GM23248 (cell line): Measurements from ENCODE around the gene TTF1. TPM values are rescaled to one million over a fixed set of nuclear protein-coding genes. Genes with fewer than 3 reads are reported as not detected.

ENCODE experiments used
- DNase-seq: peaks from one replicate; pipeline ENCODE4 v3.0.0-alpha.2; 2015
- H2AFZ ChIP-seq: fragments of 200-600 bp; sonication (generic); 2 replicates; pipeline ENCODE4 v1.6.1; 2016; ENCODE audit warnings: antibody characterized with exemption
- H3F3A ChIP-seq: fragments of 200-600 bp; sonication (generic); 2 replicates; pipeline ENCODE4 v1.6.1; 2016; ENCODE audit warnings: mild to moderate bottlenecking, antibody characterized with exemption, mixed run types; ENCODE audit not compliant: insufficient read depth
- H3K27ac ChIP-seq: fragments of 200-600 bp; sonication (generic); 2 replicates; pipeline ENCODE4 v1.5.1; 2016; ENCODE audit warnings: mild to moderate bottlenecking
- H3K27me3 ChIP-seq: fragments of 200-600 bp; sonication (generic); replicated peaks from 2 replicates; pipeline ENCODE4 v1.6.1; 2016; ENCODE audit warnings: mild to moderate bottlenecking; ENCODE audit not compliant: insufficient read depth
- H3K36me3 ChIP-seq: fragments of 200-600 bp; sonication (generic); 2 replicates; pipeline ENCODE4 v1.6.1; 2016; ENCODE audit warnings: low read depth, mild to moderate bottlenecking
- H3K4me1 ChIP-seq: fragments of 200-600 bp; sonication (generic); 2 replicates; pipeline ENCODE4 v1.6.1; 2016; ENCODE audit warnings: mild to moderate bottlenecking; ENCODE audit not compliant: insufficient read depth
- H3K4me2 ChIP-seq: fragments of 200-600 bp; sonication (generic); one replicate; pipeline ENCODE4 v1.6.1; 2016; ENCODE audit warnings: mild to moderate bottlenecking; ENCODE audit not compliant: unreplicated experiment
- H3K4me3 ChIP-seq: fragments of 200-600 bp; sonication (generic); 2 replicates; pipeline ENCODE4 v1.5.1; 2016; ENCODE audit warnings: mild to moderate bottlenecking
- H3K79me2 ChIP-seq: fragments of 200-600 bp; sonication (generic); 2 replicates; pipeline ENCODE4 v1.6.1; 2016; ENCODE audit warnings: mild to moderate bottlenecking; ENCODE audit not compliant: insufficient read depth
- H3K9ac ChIP-seq: fragments of 200-600 bp; sonication (generic); 2 replicates; pipeline ENCODE4 v1.6.1; 2016; ENCODE audit warnings: mild to moderate bottlenecking
- H3K9me2 ChIP-seq: fragments of 200-600 bp; sonication (generic); 2 replicates; pipeline ENCODE4 v1.6.1; 2016; ENCODE audit warnings: mixed run types, mild to moderate bottlenecking, moderate library complexity; ENCODE audit not compliant: insufficient read depth
- H3K9me3 ChIP-seq: fragments of 200-600 bp; sonication (generic); one replicate; pipeline ENCODE4 v1.6.1; 2017; ENCODE audit warnings: low read depth
- H4K20me1 ChIP-seq: fragments of 200-600 bp; sonication (generic); 2 replicates; pipeline ENCODE4 v1.6.0; 2016; ENCODE audit not compliant: insufficient read depth
- EZH2 ChIP-seq: fragments of 200-600 bp; sonication (generic); IDR thresholded peaks from 2 replicates; pipeline ENCODE4 v1.6.1; 2018; ENCODE audit warnings: antibody characterized with exemption, mild to moderate bottlenecking; ENCODE audit not compliant: insufficient read depth, poor library complexity, severe bottlenecking
- EZH2phosphoT487 ChIP-seq: fragments of 200-600 bp; sonication (generic); IDR thresholded peaks from 2 replicates; pipeline ENCODE4 v1.6.1; 2018; ENCODE audit warnings: antibody characterized with exemption, moderate library complexity, mild to moderate bottlenecking, low read depth; ENCODE audit not compliant: insufficient read depth
- WGBS, 2 experiments: methylation state at CpG; one replicate each; pipeline ENCODE4 v1.1.6; 2015 to 2017; ENCODE audit warnings: low lambda C conversion rate in 2 of 2, low coverage in 1 of 2; ENCODE audit errors: missing lambda C conversion rate in 2 of 2; 5-methylcytosine and 5-hydroxymethylcytosine counted together
- in situ Hi-C: fragments of 300-500 bp; cut with MboI; formaldehyde crosslinking; loops from 2 replicates; pipeline ENCODE4 v1.15.0; 2020
- polyA plus RNA-seq: library from polyadenylated mRNA; unstranded; fragments of >200 nt; fragmentation: Nextera tagmentation; extraction: Ambion mirVana; gene quantifications from 2 replicates; pipeline ENCODE4 v1.2.1, GENCODE V29; 2016
- total RNA-seq: library from RNA; depleted of rRNA; stranded (reverse); fragments of >200 nt; shearing (Covaris generic); gene quantifications from 2 replicates; pipeline ENCODE4 v1.2.3, GENCODE V29; 2014

The TTF1 gene
- total and polyA plus RNA-seq, 2 experiments from 2014 or later = 5.3 to 6.7 TPM

DNA sequence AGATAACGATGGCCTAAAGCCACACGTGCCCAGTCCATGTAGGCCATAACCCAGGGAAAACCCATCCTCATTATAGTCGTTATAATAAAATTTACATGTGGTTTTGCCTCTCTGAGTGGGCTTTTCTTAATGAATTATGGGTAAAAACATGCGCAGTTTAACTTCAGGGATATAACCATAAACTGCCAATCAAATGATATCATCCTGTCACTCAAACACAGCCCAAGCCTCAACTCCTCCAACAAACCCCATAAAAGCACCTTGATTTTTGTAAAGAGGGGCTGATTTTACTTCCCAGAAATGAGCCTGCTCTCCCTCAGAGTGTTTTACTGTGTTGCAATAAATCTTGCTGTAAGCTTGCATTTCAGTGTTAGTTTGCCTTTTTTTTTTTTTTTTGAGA, 36.0 kb downstream of the TTF1 start:
- TF ChIP-seq EZH2phosphoT487 (no peak), EZH2 (no peak)
- no peaks in the 10 kb centered on the region for H4K20me1 ChIP-seq
- H3K9me3 ChIP-seq = no peaks in the 10 kb centered on the region
- peaks cover 3% of the 10 kb centered on the region; the same call in 1 of the 2 replicates for H3K36me3 ChIP-seq
- DNase-seq = no peak
- in situ Hi-C loops = no loop called here
- no peak overlapping the region for H2AFZ ChIP-seq
- H3F3A ChIP-seq = no peaks in the 10 kb centered on the region
- WGBS, 2 experiments = 75 to 80% methylated on average over 4 of the region's 4 CpGs
- H3K27ac ChIP-seq = no peak overlapping the region
- H3K4me1 ChIP-seq = no peaks in the 10 kb centered on the region
- no peaks in the 10 kb centered on the region for H3K79me2 ChIP-seq
- no peaks in the 10 kb centered on the region for H3K27me3 ChIP-seq
- no peak overlapping the region for H3K4me3 ChIP-seq
- no peak overlapping the region for H3K4me2 ChIP-seq
- no peaks in the 10 kb centered on the region for H3K9me2 ChIP-seq
- no peak overlapping the region for H3K9ac ChIP-seq

DNA sequence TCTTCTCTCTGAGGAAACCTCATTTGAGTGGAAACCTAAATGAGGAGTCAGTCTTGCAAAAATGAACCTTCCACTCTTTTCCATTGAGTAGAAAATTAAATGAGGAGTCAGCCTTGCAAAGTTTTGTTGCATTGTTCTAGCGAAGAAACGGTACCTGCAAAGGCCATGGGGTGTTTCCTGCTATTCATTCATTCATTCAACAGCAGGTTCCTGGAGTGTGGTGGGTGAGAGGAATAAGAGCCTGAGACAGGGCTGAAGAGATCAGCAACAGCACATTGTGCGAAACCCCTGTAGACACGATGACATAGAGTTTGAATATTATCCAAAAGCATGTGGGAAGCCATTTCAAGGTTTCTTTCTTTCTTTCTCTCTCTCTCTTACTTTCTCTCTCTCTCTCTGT, 37.2 kb downstream of the TTF1 start:
- H2AFZ ChIP-seq = no peak overlapping the region
- DNase-seq = no peak
- no peak overlapping the region for H3K4me2 ChIP-seq
- no peaks in the 10 kb centered on the region for H3K4me1 ChIP-seq
- H3F3A ChIP-seq = no peaks in the 10 kb centered on the region
- no peaks in the 10 kb centered on the region for H3K36me3 ChIP-seq
- 85 to 88% methylated on average over 4 of the region's 4 CpGs for WGBS, 2 experiments
- H3K9ac ChIP-seq = no peak overlapping the region
- no peaks in the 10 kb centered on the region for H3K9me2 ChIP-seq
- no peak for TF ChIP-seq EZH2
- no peak for TF ChIP-seq EZH2phosphoT487
- H3K27ac ChIP-seq = no peak overlapping the region
- no peaks in the 10 kb centered on the region for H4K20me1 ChIP-seq
- no peaks in the 10 kb centered on the region for H3K79me2 ChIP-seq
- in situ Hi-C loops = no loop called here
- H3K9me3 ChIP-seq = no peaks in the 10 kb centered on the region
- no peaks in the 10 kb centered on the region for H3K27me3 ChIP-seq
- H3K4me3 ChIP-seq = no peak overlapping the region

DNA sequence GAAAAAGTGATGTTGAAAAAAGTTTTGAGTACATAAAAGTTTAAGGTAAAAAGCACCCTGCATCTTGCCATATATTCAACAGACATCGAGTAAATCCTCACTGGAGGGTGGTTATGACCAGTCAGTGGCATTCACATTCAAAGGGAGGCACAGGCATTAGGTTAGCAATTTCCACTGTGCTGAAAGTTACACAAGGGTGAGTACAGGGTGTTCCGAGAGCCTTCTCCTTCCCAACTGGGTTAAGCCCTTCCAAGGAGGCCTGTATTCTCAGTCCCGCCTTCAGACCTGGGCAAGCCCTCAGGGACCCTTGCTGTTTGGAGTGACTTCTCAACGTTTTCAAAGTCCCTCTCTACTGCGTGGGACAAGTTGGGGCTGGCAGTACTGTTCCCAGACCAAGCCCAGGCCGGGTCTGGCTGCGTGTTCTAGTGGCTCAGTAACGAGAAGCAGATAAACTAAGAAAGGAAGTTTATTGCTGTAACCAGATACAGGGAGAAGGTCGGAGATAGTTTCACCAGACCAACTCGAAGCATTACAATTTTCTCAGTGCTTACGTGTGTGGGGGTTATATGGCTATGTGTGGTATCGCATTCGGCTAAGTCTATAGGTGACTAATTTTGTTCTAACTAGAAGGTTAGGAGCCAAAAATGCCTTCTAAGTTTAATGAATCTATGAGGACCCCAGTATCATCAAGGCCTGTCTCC, 38.9 kb downstream of the TTF1 start:
- in situ Hi-C loops = no loop called here
- no peaks in the 10 kb centered on the region for H3F3A ChIP-seq
- no peak for TF ChIP-seq EZH2phosphoT487
- no peak for TF ChIP-seq EZH2
- no peak overlapping the region for H3K9ac ChIP-seq
- H3K9me2 ChIP-seq = no peaks in the 10 kb centered on the region
- no peak overlapping the region for H3K4me2 ChIP-seq
- no peaks in the 10 kb centered on the region for H4K20me1 ChIP-seq
- H3K9me3 ChIP-seq = no peaks in the 10 kb centered on the region
- H3K27ac ChIP-seq = no peak overlapping the region
- DNase-seq = no peak
- no peaks in the 10 kb centered on the region for H3K79me2 ChIP-seq
- no peak overlapping the region for H2AFZ ChIP-seq
- no peak overlapping the region for H3K4me3 ChIP-seq
- H3K4me1 ChIP-seq = no peaks in the 10 kb centered on the region
- H3K27me3 ChIP-seq = no peaks in the 10 kb centered on the region
- 60% methylated on average over 13 of the region's 13 CpGs for WGBS, 2 experiments
- H3K36me3 ChIP-seq = no peaks in the 10 kb centered on the region

DNA sequence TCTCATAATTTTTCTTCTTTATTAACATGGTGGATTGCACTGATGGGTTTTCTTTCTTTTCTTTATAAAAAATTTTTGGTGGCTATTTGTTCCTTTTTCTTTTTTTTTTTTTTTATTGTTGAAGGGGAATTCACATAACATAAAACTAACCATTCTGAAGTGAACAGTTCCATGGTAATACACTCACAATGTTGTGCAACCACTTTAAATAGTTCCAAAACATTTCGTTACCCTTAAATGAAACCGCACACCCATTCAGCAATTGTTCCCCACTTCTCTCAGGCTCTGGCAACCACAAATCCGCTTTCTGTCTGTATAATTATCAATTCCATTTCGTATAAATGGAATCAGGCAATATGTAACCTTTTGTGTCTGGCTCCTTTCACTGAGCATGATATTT, 40.2 kb downstream of the TTF1 start:
- H3K9me2 ChIP-seq = no peaks in the 10 kb centered on the region
- in situ Hi-C loops = no loop called here
- TF ChIP-seq EZH2 (no peak), EZH2phosphoT487 (no peak)
- no peaks in the 10 kb centered on the region for H3F3A ChIP-seq
- no peak overlapping the region for H3K4me2 ChIP-seq
- no peak overlapping the region for H2AFZ ChIP-seq
- H3K27ac ChIP-seq = no peak overlapping the region
- WGBS, 2 experiments = 87 to 95% methylated on average over 4 of the region's 4 CpGs
- H4K20me1 ChIP-seq = no peaks in the 10 kb centered on the region
- no peak overlapping the region for H3K4me3 ChIP-seq
- H3K27me3 ChIP-seq = no peaks in the 10 kb centered on the region
- no peaks in the 10 kb centered on the region for H3K36me3 ChIP-seq
- DNase-seq = no peak
- H3K4me1 ChIP-seq = no peaks in the 10 kb centered on the region
- H3K9me3 ChIP-seq = no peaks in the 10 kb centered on the region
- H3K79me2 ChIP-seq = no peaks in the 10 kb centered on the region
- H3K9ac ChIP-seq = no peak overlapping the region

DNA sequence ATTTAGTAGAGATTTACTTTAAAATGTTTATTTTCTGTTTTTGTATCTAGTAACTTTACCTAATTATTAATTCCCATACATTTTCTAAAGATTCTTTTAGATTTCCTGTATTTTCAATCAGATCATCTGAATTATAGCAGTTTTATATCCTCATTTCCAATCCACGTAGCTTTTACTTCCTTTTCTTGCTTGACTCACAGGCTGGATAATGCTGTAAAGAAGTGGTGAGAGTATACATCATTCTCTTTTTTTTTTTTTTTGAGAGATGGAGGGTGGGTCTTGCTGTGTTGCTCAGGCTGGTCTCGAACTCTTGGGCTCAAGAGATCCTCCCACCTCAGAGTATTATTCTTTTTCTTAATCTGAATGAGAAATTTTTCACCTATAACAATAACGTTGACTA, 40.7 kb downstream of the TTF1 start:
- no peaks in the 10 kb centered on the region for H3K9me3 ChIP-seq
- no peak overlapping the region for H3K4me2 ChIP-seq
- no peaks in the 10 kb centered on the region for H3K27me3 ChIP-seq
- in situ Hi-C loops = no loop called here
- no peak overlapping the region for H3K4me3 ChIP-seq
- H4K20me1 ChIP-seq = no peaks in the 10 kb centered on the region
- no peaks in the 10 kb centered on the region for H3K4me1 ChIP-seq
- WGBS, 2 experiments = 34 to 35% methylated on average over 3 of the region's 3 CpGs
- no peak overlapping the region for H3K9ac ChIP-seq
- H3K79me2 ChIP-seq = no peaks in the 10 kb centered on the region
- no peak for DNase-seq
- no peak overlapping the region for H3K27ac ChIP-seq
- H3K36me3 ChIP-seq = no peaks in the 10 kb centered on the region
- TF ChIP-seq EZH2 (no peak), EZH2phosphoT487 (no peak)
- H3K9me2 ChIP-seq = no peaks in the 10 kb centered on the region
- no peaks in the 10 kb centered on the region for H3F3A ChIP-seq
- H2AFZ ChIP-seq = no peak overlapping the region
